Medulla oblongata (tissue), 1 donor: Measurements from ENCODE around the gene PIM2.
A peak's percentile ranks its signal among the peaks of the same experiment; 100 is the strongest.

ENCODE experiments used
- DNase-seq: peaks from one replicate; pipeline ENCODE4 v3.0.0-alpha.2; 2015; ENCODE audit errors: extremely low spot score

The PIM2 gene

DNA sequence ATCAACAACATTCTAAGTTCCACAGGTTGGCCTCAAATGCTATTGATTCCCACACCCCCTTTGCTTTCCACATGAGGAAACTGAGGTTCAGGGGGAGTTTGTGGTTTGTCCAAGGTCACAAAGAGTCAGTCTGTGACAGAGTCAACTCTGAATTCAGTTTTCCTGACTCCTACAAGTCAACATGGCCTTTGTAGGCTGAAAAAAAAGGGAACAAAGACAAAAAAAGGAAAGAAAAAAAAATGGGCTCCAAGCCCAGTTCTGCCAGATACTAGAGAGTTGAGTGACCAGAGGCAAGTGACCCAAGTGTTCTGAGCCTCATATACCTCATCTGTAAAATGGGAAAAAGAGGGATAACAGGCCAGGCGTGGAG is 16.5 kb upstream of the PIM2 start:
- no peak for DNase-seq

DNA sequence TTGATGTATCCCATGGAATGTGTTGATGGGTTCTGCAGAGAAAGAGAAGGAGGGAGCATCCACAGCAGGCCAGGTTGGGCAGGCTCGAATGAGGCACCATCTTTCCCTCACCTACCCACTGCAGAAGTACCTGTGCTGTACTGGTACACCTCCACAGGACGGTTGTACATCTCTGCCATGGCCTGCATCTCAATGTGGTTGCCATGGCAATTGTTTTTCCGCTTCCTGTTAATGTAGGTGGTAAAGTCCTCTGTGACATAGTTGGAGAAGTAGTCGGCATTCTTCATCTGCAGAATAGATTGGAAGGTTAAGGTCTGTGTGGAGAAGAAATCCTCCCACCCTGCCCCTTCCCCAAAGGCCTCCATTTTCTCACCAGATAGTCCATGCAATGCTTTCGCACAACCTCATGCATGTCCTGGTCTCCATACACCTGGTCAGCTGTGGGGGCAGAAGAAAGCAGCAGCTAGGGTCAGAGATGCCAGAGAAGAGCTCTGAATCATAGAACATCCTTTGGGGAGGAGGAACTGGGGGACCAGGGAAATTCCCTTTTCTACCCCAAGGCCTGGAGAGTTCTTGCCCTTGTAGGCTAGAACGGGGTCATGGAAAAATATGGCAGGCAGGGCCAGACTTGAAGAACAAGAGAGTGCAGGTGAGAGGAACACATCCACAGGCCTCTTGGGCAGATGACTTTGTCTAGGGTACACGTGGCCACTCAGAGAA is 15.9 kb upstream of the PIM2 start:
- DNase-seq: no peak

DNA sequence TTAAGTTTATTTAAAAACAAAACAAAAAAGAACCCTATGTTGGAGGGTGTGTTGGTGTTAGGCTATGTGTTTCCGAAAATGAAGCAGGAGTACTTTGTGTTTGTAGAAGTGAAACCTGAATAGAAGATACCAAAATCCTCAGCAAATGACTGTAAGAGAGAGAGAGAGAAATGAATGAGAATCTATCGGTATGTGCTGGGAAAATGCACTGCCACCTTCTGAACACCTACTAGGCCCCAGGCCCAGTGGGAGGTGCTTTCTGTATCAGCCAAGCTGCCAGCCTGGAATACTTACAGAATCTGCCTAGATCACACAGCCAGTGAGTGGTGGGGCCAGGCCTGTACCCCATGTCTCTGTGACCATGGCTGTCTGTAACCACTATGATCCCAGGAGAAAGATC is 14.9 kb upstream of the PIM2 start:
- no peak for DNase-seq

DNA sequence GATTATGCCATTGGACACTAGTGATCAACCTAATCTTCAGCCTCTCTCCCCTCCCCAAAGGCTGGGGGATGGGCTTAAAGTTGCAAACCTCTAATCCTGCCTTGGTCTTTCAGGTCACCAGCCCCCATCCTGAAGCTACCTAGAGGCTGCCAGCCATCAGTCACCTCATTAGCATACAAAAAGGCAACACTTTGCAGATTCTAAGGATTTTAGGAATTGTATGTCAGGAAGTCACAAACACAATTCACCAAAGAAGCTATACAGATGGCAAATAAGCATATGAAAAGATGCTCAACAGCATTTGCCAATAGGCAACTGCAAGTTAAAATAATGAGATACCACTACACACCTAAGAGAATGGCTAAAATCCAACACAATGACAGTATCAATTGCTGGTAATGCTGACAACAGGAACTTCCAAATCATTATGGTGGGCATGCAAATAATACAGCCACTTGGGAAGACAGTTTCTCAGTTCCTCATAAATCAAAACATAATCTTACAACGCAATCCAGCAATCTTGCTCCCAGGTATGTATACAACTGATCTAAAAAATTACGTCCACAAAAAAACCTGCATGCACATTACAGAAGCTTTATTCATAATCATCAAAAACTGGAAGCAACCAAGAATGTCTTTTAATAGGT is 9.0 kb upstream of the PIM2 start:
- no peak for DNase-seq

DNA sequence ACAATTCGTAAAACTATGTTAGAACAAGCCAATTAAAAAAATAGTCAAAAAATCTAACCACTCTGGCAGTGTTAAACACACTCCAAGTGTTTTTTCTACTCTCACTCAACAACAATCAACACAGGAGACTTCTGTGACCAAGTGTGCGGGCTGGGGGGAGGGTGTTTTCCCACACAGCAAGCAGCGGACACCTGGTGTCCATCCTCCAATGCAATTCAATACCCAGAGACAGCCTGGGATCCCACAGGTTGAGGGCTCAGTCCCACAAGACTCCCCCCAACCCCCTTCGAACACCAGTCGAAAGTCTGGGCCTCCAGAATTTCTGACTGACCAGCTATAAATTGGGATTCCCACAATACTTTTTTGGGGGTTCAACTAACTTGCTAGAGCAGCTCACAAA is 8.3 kb upstream of the PIM2 start:
- no peak for DNase-seq

DNA sequence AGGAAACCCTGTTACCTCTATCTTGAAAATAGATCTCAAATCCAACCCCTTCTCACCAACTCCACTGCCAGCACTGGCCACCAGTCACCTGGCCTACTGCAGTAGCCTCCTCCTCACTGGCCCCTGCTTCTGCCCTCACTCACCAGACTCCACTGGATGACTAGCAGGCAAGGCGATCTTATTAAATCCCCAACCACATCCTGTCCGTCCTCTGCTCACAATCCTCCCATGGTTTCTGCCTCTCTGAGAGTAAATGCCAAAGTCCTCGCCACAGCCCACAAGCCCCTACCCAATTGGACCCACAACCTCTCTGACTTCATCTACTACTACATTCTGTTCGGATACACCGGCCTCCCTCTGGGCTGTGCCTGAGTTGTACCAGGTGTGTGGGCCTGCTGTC is 5.4 kb upstream of the PIM2 start:
- DNase-seq: no peak

DNA sequence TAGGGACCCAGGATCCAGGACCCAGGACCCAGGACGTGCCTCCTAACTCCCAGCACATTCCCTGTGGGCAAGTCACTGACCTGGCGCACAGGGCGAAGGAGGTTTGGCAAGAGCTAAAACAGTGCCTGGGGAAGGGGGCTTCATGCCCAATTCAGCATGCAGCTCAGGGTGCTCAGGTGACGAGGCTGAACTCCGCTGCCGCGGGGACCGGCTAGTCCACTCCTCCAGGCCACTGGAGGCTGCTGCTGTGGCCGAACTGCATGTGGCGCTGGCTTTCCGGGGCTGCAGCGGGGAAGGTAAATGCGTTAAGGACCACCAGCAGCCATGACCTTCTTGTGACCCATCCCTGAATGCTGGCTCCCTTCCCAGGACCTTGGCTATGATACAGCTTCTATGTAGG is 4.9 kb upstream of the PIM2 start:
- no peak for DNase-seq

DNA sequence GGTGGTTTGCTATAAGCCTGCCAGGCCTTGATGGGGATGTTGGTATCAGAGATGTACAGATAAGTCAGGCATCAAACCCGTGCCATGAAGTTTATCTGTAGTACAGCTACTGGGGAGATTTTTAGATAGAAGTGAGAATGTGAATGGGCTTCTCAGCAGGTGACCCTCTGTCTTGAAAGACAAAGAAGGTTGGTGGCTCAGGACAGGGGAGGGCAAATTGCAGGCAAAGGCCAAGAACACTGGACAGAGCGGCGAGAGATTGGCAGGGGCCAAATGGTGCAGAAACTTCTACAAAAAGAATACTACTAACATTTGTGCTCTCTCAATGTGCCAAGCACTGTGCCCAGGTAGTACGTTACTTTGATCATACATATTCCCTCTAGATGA is 1.9 kb upstream of the PIM2 start:
- no peak for DNase-seq

DNA sequence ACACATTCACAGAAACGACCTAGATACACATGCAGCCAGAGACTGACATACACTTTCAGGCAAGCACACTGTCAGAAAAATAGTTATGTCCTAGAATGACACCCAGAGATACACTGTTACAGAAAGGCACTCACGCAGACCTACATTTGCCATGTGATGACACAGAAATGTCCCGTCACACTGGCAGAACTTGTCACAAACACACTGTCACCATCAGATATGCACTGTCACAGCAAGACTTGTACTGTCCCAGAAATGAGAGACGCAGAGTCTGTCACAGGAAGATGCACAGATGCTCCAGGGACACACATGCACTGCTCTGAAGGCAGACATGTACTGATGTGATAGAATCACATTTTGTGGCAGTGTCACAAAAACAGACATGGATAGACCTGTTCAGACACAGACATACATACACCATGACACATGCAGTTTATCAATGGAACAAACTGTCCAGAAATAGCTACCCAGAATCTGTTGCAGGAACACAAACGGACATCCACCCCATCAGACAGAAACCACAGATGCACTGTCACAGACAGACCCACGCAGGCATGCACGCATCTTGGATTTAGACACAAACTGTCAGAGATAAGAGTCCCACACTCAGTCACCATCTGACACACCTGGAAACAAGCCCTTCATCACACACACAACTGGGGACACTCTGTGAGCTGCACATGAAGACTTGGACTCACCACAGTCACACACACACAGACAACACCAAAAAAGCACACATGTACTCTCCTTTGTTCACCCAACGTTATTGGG is 1.3 kb upstream of the PIM2 start:
- no peak for DNase-seq

DNA sequence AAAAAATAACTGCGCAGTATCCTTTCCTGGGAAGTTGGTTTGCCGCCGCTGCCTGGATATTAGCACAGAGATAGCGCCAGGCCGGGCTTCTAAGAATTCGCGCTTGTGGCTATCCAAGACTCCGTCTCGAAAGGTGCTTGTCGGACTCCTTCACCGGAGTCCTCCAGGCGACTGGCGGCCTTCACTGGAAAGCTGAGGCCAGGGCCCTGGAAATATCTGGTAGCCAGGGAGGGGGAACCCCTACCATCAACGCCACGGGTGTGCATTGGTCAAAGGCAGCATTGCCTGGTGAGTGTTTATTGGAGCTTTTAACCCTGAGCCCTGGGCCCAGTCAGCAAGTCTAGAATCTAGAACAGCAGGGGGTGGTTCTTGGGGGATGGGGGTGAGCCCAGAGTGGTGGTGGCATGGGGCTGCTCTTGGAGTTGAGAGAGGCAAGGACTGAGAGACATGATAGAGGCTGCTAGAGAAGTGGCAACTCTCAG is 577 bp upstream of the PIM2 start:
- no peak for DNase-seq

DNA sequence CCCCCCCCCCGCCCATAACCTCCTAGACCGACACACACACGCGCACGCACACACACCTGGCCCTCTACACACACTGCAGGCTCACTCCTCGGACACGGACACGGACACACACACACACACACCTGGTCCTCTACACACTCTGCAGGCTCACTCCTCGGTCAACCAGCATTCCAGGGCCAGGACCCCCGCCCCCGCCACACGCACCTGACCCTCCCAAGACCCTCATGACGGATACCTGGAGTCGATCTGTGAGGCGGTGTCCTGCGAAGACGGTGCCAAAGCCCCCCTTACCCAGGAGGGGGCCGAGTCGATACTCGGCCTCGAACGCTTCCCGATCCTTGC is 552 bp downstream of the PIM2 start:
- DNase-seq: no peak

DNA sequence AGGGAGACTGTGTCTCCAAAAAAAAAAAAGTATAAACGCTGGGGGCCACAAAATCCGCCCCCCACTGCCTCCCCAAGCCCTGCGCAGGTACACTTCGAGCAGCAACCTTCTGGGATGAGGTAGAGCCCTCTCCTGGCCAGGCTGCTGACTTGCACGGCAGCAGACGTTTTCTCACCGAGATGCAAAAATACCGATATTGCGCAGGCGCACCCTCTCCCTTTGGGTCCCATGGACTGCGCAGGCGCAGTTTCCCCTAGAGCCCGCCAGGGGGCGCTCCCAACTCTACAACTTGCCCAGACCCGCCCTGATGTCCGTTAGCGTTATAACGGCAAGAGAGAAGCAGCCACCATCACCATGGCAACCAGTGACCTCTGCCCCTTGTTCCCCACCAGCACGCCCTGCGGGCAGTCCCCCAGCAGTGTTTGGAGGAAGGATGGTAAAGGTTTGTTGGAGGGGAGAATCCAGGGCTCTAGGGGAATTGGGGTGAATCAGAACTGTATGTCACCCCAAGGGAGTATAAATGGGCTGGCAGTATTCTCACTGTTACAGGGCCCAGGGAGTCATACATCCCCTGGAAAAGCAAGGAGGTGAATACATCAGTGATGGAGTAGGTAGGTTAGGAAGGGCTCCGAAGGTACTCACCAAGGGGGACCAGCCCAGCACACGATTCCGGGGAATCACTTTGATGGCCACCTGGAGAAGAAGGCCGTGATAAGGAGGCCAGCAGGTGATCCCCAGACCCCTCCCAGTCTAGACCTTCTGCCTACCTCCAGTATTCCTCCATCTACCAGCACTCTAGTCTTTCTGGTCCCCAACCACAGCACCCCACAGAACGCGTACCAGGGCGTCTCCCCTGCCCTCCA is 1.5 kb downstream of the PIM2 start:
- peak; percentile 87 for DNase-seq

DNA sequence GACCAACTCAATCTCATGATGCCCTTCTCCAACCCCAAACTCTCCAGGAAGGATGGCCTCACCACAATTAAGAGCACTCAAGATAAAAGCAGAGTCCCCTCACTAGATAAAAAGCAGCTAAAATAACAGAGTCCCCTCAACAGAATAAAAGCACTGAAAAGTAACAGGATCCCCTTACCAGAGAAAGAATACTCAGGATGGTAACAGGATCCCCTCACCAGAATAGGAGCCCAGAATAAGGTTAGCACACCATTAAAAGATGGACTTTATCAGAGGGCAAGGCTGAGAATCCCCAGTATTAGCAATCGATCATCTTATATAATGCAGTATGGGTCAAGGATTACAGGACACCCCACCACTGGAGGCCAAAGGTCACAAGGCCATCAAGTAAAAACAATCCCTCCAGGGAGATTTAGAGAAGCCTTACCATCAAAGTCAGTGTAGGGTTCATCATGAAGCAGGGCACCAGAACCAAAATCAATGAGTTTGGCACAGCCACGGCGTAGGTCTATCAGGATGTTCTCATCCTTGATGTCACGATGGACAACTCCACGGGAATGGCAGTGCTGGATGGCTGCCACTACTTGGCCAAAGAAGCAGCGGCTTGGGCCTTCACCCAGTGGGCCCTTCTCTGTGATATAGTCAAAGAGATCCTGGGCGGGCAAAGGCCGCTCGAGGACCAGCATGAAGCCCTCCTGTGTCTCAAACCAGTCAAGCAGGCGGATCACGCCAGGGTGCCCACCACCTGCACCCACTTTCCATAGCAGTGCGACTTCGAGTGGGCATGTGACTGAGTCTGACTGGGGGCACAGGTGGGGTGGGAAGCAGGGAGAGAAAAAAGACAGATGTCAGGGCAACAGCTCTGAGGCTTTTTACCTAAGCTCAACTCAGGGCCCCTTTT is 4.0 kb downstream of the PIM2 start:
- DNase-seq: no peak

DNA sequence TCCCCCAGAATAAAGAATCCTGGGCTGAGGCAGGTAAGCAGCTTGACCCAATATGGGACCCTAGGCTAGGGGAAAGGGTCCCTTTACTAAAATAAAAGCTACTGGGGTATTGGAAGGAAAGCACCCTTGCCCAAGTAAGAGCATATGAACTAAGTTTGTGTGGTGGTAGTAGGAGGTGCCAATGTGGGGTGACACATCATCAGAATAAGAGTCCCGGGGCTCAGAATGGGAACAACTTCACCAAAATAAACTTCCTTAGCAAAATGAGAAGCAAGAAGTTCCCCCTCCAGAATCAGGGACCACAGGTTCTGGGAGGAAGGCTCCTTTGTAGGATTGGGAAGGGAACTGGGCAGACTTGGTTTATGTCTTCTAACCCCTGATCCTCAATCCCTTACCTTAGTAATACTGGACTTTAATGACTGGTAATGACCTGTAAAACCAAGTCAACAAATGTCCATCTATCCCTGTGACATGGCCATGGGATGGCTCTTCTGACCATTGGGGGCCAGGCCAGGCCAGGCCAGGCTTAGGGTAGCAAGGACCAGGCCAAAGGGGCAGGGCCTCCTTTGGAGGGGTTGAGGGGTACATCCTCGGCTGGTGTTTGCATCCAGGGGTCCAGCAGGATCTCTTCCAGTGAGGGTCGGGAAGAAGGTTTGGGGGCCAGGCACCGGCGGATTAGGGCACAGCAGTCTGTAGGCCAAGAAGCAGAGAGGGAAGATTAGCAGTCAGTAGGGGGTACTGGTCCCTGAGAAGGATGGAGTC is 5.0 kb downstream of the PIM2 start:
- no peak for DNase-seq

DNA sequence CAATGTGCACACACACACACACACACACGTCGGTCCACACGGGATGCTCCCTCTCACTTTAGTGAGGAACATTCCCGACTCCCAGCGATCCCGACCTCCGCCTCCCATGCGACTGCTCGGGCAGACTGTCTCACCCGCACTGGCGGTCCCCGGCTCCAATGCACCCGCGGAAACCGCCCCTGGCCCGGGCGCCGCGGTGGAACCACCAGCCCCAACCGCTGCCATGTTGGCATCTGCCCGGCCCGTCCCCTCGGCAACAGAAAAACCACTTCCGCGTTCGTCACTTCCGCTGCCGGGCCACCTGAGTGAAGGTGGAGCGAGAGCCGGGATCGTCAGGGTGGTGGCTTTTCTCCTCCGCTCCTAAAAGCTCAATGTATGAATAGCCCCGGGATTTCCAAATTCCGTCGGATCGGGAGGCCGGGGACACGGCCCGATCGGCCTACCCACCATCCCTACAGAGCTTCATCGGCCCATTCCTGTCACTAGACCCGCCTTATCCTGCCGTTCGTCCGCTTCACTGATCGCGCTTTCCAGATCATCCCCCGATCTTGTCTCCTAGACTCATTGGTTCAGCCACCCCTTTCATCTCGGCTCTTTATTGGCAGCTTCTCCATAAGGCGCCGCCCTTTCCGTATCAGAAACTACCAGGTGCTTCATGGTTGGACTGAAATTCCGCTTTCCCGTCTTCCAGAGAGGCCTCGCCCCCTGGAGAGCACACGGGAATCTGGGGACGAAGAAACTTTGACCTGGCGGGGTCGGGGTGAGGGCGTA is 7.2 kb downstream of the PIM2 start, which contains the start of gene SLC35A2:
TSS of gene SLC35A2 (minus strand) at position 235 of the 771 bp plus-strand sequence. CDS start at position 225, 10 bp downstream.
- peak; percentile 78 for DNase-seq

DNA sequence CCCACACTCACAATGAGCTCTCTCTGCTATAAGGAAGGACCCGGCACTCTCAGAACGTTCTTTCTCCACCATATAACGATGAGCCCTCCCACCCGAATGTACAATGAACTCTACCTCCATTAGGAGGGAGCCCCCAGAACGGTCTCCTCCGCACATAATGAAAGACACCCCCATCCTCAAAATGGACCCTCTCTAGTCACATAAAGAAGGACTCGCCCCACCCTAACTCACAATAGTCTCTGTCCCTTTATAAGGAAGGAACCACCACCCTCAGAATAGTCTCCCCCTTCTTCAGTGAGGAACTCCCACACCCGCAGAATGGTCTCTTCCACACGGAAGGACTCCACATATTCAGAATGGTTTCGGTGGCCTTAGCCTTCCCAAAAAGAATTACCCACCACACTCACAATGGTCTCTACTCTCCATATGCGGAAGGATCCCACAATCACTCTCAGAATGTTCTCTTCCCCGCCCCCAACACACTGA is 7.9 kb downstream of the PIM2 start:
- no peak for DNase-seq

DNA sequence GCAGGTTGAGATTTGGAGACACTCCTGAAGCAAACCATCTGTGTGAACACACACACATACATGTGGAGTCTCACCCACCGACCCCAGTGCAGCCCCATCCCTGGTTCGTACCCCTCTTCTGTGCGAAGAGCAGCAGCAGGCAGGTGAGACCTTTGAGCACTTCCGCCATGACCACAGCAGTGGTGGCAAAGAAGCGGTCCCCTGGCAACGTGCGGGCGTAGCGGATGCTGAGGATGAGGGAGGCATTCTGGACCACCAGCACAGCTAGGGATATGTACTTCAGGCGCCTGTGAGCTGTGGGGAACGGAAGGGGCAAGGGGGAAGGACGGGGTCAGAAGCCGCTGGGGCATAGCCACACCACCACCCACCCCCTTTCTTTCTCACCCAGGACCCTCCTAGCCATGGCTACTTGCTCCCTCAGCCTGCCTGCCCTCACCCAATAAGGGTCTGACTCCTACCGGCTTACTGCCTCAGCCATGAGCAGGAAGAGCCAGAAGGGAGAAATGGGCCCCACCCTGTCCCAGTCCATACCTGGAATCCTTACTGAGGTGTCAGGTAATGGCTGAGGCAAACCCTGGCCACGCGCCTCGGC is 9.0 kb downstream of the PIM2 start:
- no peak for DNase-seq

DNA sequence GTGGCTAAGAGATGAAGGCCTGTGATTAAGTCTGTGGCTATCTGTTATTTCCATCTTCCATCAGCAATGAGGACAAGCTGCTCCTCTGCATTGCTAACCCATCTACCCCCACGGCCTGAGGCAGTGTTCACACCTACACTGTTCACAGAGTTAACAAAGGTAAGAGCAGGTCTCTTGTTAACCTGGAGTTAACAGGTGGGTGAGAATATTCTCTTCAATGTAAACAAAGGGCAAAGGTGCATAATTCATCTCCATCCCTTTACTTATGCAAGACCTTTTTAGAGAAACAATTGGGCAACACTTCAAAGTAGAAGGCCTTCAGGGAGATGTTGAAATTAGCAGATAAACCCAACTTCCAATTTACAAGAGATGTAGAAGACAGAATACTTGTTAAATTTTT is 10.2 kb downstream of the PIM2 start:
- DNase-seq: no peak
